Muscle layer of duodenum (tissue), 2 donors: Measurements from ENCODE around the gene NDST1.

Source experiments
- H3K27ac ChIP-seq: one replicate; pipeline ENCODE4 v1.7.0; 2013; ENCODE audit warnings: mild to moderate bottlenecking, low read length
- H3K27me3 ChIP-seq: one replicate; pipeline ENCODE4 v1.7.0; 2013; ENCODE audit warnings: low read depth, mild to moderate bottlenecking, control low read depth, low read length
- H3K36me3 ChIP-seq, 2 donors: one replicate each; pipeline ENCODE4 v1.7.0; 2013; ENCODE audit warnings: low read length in 2 of 2, control low read depth in 1 of 2, mild to moderate bottlenecking in 1 of 2; ENCODE audit not compliant: insufficient read depth in 2 of 2, control insufficient read depth in 1 of 2
- H3K4me1 ChIP-seq, 2 donors: one replicate each; pipeline ENCODE4 v1.7.0; 2013; ENCODE audit warnings: low read length in 2 of 2, mild to moderate bottlenecking in 2 of 2, control low read depth in 1 of 2, moderate library complexity in 1 of 2; ENCODE audit not compliant: insufficient read depth in 2 of 2, control insufficient read depth in 1 of 2
- H3K4me3 ChIP-seq, 2 donors: one replicate each; pipeline ENCODE4 v1.7.0; 2013; ENCODE audit warnings: low read length in 2 of 2, low read depth in 1 of 2, mild to moderate bottlenecking in 1 of 2
- H3K9me3 ChIP-seq, 2 donors: one replicate each; pipeline ENCODE4 v1.7.0; 2013; ENCODE audit warnings: low read length in 2 of 2, control low read depth in 1 of 2, mild to moderate bottlenecking in 1 of 2; ENCODE audit not compliant: control insufficient read depth in 1 of 2
- donor health status: healthy.

Gene NDST1

DNA sequence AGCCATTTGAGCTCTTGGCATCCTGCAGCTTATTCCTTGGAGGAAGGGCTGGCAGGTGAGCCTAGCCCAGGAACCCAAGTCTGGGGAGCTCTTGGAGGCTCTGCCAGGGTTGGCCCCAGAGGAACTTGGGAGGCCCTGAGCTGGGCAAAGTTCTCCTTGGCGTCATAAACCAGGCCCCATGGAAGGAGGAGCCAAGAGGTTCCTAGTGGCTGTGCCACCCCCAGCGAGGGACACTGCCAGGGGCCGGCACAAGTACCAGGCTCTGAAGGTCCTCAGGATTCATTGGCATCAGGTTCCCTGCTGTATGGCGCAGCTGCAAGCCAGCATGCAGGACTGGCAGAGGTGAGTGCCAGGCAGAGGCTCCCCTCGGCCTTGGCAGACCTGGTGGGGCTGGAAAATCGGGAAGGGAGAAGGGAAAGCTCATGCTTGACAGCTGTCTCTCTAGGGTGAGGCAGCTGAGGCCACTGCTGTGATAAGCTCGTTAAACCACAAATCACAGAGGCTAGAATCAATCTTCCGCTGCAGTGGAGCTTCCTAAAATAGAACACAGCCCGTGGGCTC is 77.9 kb downstream of the NDST1 start:
- no peaks in the 10 kb centered on the region for H3K27me3 ChIP-seq
- no peaks in the 10 kb centered on the region for H3K36me3 ChIP-seq
- H3K9me3 ChIP-seq, result no peaks in the 10 kb centered on the region
- H3K27ac ChIP-seq, result peak overlapping the region; percentile 31
- H3K4me3 ChIP-seq, result peak overlapping the region in 1 of 2 donors; percentile 34
- peaks cover 24 to 32% of the 10 kb centered on the region in 2 donors for H3K4me1 ChIP-seq

DNA sequence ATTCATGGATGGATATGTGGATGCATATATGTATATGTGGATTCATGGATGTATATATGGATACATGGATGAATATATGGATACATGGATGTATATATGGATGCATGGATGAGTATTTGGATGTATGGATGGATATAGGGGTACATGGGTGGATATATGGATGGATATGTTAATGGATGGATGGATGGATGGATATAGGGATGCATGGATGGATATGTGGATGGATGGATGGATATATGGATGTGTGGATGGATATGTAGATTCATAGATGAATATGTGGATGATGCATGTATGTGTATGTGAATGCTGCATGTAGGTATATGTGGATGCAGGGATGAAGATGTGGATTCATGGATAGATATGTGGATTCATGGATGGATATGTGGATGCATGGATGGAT is 79.1 kb downstream of the NDST1 start:
- Histone ChIP-seq H3K27ac (no peak overlapping the region), H3K36me3 (no peaks in the 10 kb centered on the region), H3K9me3 (no peaks in the 10 kb centered on the region), H3K4me1 (peaks cover 30 to 32% of the 10 kb centered on the region in 2 donors), H3K27me3 (no peaks in the 10 kb centered on the region), H3K4me3 (no peak overlapping the region)

DNA sequence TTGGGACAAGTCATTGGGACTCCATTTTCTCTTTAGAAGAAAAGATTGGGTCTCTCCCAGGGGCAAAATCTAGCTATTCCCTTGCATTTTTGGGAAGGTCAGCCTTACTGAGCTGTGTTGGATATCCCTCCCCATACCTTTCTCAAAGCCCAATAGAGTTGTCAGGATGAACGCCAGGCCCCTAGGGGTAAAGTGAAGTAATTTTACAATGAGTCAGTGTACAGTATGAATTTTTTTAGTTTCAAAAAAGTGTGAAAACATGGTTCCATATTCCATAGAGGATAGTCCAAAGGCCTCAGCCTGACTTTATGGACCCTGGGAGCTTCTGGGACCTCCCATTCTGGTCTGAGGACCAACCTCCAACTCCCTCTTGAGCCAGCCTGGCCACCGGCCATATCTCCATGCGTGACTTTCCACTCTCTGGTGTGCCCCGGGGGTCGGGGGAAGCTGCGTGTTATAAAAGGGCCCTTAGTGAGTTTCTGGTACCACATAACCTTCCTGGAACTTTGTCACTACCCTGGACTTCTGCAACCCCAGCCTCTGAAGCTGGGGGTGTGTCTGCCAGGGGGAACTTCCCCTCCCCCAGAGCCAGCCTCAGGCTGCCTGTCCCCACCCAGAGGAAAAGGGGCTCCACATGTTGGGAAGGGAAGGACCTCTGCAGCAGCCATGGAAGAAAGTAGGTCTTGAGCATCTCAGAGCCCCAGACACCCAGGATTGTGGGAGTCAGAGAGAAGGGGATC is 80.1 kb downstream of the NDST1 start:
- no peaks in the 10 kb centered on the region for H3K36me3 ChIP-seq
- H3K4me1 ChIP-seq, result peaks cover 22 to 25% of the 10 kb centered on the region in 2 donors
- no peaks in the 10 kb centered on the region for H3K27me3 ChIP-seq
- no peaks in the 10 kb centered on the region for H3K9me3 ChIP-seq
- no peak overlapping the region for H3K4me3 ChIP-seq
- H3K27ac ChIP-seq, result peak overlapping the region; percentile 36

DNA sequence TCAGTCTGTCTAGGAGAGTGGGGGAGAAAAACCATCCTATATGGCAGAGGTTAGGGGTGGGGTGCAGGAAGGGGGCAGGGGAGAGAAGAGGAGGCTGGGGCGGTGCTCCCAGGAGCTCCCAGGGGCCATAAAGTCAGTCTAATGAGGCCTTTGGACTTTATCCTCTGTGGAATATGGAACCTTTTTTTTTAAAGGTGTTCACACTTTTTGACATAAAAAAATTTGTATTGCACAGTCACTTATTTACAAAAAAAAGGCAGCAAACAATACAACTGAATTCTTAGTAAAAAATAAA is 80.6 kb downstream of the NDST1 start:
- no peaks in the 10 kb centered on the region for H3K36me3 ChIP-seq
- H3K4me3 ChIP-seq, result no peak overlapping the region
- no peaks in the 10 kb centered on the region for H3K27me3 ChIP-seq
- H3K9me3 ChIP-seq, result no peaks in the 10 kb centered on the region
- peak overlapping the region; percentile 36 for H3K27ac ChIP-seq
- H3K4me1 ChIP-seq, result peaks cover 19 to 25% of the 10 kb centered on the region in 2 donors

DNA sequence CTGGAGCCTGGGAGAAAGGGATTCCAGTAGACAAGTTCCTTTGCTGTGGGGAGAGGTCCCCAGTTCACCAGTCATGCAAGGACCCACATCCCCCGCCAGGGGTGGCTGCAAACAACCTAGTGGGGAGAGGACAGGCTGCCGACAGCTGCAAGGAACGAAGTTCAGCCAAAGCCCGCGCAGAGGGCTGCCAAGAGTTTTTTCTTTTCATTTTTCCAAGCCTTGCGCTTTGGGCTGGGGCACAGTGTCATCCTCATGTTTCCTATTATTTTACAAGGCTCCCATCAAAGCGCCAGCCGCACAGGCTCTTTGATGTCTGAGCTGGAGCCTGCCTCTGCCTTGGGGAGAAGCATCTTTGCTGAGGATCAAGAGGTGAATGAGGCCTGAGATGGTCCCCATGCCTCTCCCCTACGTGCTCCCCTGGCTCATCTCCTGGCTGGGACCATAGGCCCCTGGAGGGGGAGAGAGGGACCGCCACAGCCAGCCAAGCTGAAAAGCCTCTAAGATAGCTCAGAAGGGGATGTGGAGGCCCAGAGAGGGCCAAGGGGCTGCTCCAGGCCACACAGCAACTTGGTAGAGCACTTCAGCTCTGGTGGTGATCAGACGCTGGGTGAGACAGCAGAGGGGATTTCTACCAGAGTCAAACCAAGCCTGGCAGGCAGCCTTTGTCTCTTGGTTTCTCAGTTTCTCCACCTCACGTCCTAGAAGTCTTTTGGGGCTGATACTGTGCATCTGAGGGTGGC is 82.1 kb downstream of the NDST1 start:
- Histone ChIP-seq H3K4me3 (no peak overlapping the region), H3K27ac (peak overlapping the region; percentile 65), H3K27me3 (no peaks in the 10 kb centered on the region), H3K9me3 (no peaks in the 10 kb centered on the region), H3K36me3 (no peaks in the 10 kb centered on the region), H3K4me1 (peaks cover 23 to 33% of the 10 kb centered on the region in 2 donors)

DNA sequence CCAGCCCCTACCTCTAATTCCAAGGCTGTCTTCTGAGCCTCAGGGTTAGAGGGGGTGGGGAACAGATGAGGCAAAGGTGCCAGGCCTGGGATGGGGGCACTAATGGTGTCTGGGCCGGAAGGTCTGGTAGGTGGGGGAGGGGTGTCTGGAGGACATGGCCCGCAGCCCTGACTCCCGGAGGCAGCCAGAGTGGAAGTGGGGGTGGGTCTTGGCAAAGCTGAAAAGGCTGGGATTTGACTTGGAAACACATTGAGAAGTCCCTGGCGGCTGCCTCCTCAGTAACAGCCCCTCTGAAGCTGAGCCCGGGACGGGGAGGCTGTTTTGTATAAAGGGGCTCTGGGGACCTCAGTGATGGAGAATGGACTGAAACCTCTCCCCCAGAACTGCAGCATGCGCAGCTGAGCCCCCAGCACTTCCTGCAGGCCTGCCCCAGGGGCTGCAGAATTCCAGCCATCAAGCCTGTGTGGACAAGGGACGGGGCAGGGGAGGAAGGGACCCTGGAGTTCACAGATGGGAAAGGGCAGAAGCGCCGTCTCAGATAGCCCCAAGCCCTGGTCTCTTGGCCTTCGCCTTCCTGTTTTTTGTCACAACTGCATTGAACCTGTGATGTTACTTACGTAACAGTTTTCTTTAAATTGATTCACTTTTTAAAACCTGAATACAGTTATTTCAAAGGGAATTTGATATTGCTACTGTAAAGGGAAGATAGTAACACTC is 83.2 kb downstream of the NDST1 start:
- Histone ChIP-seq H3K4me1 (peaks cover 19 to 33% of the 10 kb centered on the region in 2 donors), H3K36me3 (no peaks in the 10 kb centered on the region), H3K27ac (no peak overlapping the region), H3K9me3 (no peaks in the 10 kb centered on the region), H3K27me3 (no peaks in the 10 kb centered on the region), H3K4me3 (no peak overlapping the region)

DNA sequence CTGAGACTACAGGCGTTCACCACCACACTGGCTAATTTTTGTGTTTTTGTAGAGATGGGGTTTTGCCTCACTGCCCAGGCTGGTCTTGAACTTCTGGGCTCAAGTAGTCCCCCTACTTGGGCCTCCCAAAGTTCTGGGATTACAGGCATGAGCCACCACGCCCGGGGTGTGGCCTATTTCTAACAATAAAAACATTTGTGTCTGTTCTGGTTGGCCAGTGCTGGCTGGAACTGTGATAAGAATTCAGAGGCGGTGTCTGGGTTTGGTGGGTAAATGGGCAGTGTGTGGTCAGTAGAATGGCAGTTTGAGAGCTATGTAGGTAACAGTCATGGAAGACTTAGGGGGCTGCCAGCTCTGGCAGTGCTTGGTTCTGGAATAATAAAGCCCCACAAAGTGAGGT is 85.7 kb downstream of the NDST1 start:
- Histone ChIP-seq H3K36me3 (no peaks in the 10 kb centered on the region), H3K4me3 (no peak overlapping the region), H3K27ac (no peak overlapping the region), H3K9me3 (no peaks in the 10 kb centered on the region), H3K27me3 (no peaks in the 10 kb centered on the region), H3K4me1 (peaks cover 19 to 33% of the 10 kb centered on the region in 2 donors)

DNA sequence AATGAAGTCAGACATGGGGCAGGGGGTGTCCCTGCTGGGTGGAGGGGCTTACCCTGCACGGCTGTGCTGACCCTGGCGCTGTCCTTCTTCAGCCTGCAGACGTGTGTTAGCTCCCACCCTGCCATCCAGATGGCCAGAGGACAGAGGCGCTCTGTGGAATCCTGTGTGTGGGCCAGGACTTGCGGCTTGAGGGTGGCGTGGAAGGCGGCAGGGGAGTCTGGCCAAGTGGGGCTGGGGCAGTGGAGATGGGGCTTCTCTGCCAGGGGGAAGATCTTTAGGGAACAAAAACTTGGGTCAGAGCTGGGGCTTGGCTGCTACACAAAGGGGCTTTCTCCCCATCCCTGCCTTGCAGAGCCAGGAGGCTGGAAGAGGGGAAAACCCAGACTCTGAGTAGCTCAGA is 86.1 kb downstream of the NDST1 start:
- no peak overlapping the region for H3K27ac ChIP-seq
- H3K4me1 ChIP-seq, result peaks cover 19 to 33% of the 10 kb centered on the region in 2 donors
- no peaks in the 10 kb centered on the region for H3K36me3 ChIP-seq
- no peaks in the 10 kb centered on the region for H3K27me3 ChIP-seq
- H3K9me3 ChIP-seq, result no peaks in the 10 kb centered on the region
- no peak overlapping the region for H3K4me3 ChIP-seq

DNA sequence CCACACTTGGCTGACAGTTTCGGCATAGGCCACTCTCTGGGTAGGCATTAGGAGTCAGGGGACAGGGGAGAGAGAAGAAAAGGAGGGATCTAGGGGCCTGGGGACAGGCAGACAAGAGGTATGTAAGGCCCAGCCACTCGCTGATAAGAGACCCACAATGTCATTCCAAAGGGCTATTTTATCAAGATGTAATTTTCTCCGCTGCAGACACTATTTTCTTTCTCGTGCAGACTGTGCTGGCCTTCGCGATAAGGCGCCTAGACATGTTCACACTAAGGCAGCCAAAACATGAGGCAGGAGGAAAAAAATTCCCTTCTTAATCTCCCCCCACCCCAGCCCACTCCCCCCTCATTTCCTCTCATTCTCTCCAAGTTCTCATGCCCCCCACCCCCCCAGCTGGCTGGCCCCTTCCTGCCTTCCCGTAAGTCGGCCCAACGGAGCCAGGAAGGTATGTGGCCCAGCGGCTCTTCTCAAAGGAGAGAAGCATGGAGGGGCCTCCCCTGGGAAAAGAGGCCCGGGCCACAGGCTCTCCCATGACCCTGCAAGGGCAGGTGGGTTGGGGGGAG is 87.6 kb downstream of the NDST1 start:
- Histone ChIP-seq H3K4me1 (peaks cover 17 to 32% of the 10 kb centered on the region in 2 donors), H3K27ac (no peak overlapping the region), H3K9me3 (no peaks in the 10 kb centered on the region)

DNA sequence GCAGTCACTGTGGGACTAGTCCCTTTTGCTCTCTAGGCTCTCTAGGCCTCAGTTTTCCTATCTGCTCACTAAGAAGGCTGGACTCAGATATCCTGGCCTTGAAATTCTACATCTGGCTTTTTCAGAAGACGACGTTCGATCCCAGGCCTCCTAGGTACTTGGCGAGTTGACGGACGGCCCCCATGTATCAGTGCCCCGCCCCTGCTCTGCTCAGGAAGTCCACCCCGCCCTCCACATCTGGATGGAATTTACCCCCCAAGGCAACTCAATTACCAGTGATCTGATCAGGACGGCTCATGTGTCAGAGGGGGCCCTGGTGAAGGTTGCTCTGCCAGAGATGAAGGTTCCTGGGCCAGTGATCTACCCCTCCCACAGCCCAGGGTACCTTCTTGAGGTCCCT is 88.4 kb downstream of the NDST1 start:
- peaks cover 14 to 24% of the 10 kb centered on the region in 2 donors for H3K4me1 ChIP-seq
- H3K36me3 ChIP-seq, result no peaks in the 10 kb centered on the region
- H3K27ac ChIP-seq, result no peak overlapping the region
- no peaks in the 10 kb centered on the region for H3K27me3 ChIP-seq
- no peak overlapping the region for H3K4me3 ChIP-seq
- no peaks in the 10 kb centered on the region for H3K9me3 ChIP-seq

More for the DNA sequence above, 87.6 kb downstream of the NDST1 start:
- Histone ChIP-seq H3K4me3 (no peak overlapping the region), H3K36me3 (no peaks in the 10 kb centered on the region), H3K27me3 (no peaks in the 10 kb centered on the region)

DNA sequence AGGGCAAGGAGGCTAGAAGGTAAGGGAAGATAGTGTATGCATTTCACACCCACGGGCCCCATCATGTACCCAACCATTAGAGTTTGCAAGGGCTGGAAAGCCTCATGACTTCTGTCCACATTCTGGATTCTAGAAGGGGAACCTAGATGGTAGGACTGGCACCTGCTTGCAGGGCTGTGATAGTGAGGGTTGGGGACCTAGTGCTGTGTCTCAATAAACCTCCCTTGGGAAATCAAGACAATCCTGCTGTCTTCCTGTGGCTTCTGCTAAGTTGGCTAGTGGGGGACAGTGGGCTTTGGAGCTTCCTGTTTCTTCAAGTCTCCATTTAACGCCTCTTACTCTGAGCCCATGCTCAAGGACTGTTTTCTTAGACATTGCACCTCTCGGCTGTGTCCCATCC is 88.9 kb downstream of the NDST1 start:
- H3K9me3 ChIP-seq, result no peaks in the 10 kb centered on the region
- H3K36me3 ChIP-seq, result no peaks in the 10 kb centered on the region
- H3K27ac ChIP-seq, result no peak overlapping the region
- no peaks in the 10 kb centered on the region for H3K27me3 ChIP-seq
- peaks cover 14 to 19% of the 10 kb centered on the region in 2 donors for H3K4me1 ChIP-seq
- H3K4me3 ChIP-seq, result no peak overlapping the region
